BJ (cell line): ENCODE measurements around the gene SH3GL3. TPM values are rescaled to one million over a fixed set of nuclear protein-coding genes. Genes with fewer than 3 reads are reported as not detected.

Experiments used
- CTCF ChIA-PET: fragments of 350-600 bp; formaldehyde crosslinking; extraction: SDS; loops from one replicate; lab custom pipeline; 2021; ENCODE audit warnings: antibody characterized with exemption, inconsistent platforms; lab: Yijun Ruan, JAX
- POLR2A ChIA-PET: fragments of 300-600 bp; sonication (Branson Sonifier 250); formaldehyde crosslinking; extraction: SDS; loops from one replicate; lab custom pipeline; 2021; ENCODE audit warnings: antibody characterized with exemption; lab: Charles Lee
- DNase-seq: peaks from one replicate; pipeline ENCODE4 v3.0.0-alpha.2; 2011; ENCODE audit warnings: low read depth
- H3K27me3 ChIP-seq: 2 replicates; pipeline ENCODE4 v1.6.0; 2011; ENCODE audit warnings: low read length; ENCODE audit not compliant: control insufficient read depth, insufficient read depth
- H3K36me3 ChIP-seq: 2 replicates; pipeline ENCODE4 v1.5.1; 2011; ENCODE audit warnings: low read length; ENCODE audit not compliant: control insufficient read depth, insufficient read depth
- H3K4me3 ChIP-seq: 2 replicates; pipeline ENCODE4 v1.5.1; 2011; ENCODE audit warnings: low read depth, mild to moderate bottlenecking, control low read depth, low read length
- polyA plus RNA-seq: library from polyadenylated mRNA; depleted of rRNA; stranded (reverse); fragments of >200 nt; gene quantifications from 2 replicates; pipeline ENCODE4 v1.2.3, GENCODE V29; 2011
- TF ChIP-seq, protein P1 (sequence below): IDR thresholded peaks from 2 replicates; pipeline ENCODE4 v1.5.1; 2011; ENCODE audit warnings: low read depth, mild to moderate bottlenecking, control low read depth, inconsistent platforms, low read length, moderate library complexity; ENCODE audit not compliant: insufficient read depth

SH3GL3 gene
- polyA plus RNA-seq, 1 experiment, result not detected

DNA sequence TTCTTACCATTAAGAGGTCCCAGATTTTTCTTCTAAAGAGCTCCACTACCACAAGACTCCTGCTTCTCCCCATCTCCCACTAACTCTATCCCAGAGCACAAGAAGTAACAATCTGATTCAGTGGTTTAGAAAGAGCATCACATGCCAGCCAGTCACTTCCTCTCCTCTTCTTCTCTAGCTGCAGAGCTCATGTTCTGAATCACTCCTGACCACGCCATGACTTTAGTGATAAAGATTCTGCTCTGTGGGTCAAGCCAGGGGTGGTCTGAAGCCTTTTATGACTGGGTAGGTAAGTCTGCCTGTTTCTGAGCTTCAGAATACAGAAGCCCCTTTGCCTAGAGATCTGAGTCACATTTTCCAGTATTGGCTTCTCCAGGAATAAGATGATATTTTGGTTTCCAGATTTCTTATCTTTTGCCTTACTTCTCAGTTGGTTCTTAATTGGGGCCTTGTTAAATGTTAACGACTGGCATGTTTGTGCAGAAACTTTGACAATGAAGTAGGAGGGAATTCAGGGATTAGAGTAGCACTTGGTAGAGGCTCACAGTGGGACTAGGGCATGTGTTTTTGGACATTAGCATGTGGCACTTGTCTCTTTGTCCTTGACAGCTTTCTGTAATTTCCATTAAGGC lies 179.1 kb downstream of the SH3GL3 start:
- no peak overlapping the region for H3K4me3 ChIP-seq
- TF ChIP-seq, protein P1, sequence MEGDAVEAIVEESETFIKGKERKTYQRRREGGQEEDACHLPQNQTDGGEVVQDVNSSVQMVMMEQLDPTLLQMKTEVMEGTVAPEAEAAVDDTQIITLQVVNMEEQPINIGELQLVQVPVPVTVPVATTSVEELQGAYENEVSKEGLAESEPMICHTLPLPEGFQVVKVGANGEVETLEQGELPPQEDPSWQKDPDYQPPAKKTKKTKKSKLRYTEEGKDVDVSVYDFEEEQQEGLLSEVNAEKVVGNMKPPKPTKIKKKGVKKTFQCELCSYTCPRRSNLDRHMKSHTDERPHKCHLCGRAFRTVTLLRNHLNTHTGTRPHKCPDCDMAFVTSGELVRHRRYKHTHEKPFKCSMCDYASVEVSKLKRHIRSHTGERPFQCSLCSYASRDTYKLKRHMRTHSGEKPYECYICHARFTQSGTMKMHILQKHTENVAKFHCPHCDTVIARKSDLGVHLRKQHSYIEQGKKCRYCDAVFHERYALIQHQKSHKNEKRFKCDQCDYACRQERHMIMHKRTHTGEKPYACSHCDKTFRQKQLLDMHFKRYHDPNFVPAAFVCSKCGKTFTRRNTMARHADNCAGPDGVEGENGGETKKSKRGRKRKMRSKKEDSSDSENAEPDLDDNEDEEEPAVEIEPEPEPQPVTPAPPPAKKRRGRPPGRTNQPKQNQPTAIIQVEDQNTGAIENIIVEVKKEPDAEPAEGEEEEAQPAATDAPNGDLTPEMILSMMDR, result no peak
- CTCF ChIA-PET, result no interaction called here
- POLR2A ChIA-PET, result no interaction called here
- no peaks in the 10 kb centered on the region for H3K36me3 ChIP-seq
- no peaks in the 10 kb centered on the region for H3K27me3 ChIP-seq
- DNase-seq, result no peak

DNA sequence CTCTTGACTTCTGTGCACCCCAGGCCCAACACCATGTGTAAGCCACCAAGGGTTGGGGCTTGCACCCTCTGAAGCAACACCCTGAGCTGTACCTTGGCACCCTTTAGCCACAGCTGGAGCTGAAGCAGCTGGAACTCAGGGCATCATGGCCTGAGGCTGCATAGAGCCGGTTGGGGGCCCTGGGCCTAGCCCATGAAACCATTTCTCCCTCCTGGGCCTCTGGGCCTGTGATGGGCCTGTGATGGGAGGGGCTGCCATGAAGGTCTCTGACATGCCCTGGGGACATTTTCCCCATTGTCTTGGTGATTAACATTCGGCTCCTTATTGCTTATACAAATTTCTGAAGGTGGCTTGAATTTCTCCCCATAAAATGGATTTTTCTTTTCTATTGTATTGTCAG lies 184.4 kb downstream of the SH3GL3 start:
- Histone ChIP-seq H3K4me3 (no peak overlapping the region), H3K36me3 (no peaks in the 10 kb centered on the region), H3K27me3 (no peaks in the 10 kb centered on the region)
- POLR2A ChIA-PET, result no interaction called here
- TF ChIP-seq, protein P1, result no peak
- CTCF ChIA-PET, result no interaction called here
- no peak for DNase-seq

DNA sequence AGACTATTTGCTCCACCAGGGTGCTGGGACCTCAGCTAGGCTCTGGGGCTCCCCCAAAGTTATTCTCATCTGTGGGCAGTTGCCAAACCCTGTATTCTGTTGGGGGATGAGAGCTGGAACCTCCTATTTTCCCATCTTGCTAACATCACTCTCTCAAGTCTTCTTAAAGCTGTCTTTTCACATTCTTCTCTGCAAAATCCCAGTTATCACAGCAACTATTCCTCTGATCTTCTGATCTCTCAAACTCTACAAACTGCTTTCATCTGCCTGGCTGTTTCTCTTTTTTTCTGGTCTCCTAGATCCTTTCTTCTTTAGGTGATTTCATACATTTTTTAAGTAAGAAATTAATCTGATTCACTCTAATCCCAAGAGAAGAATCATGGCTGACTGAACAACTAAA lies 196.1 kb downstream of the SH3GL3 start:
- no peaks in the 10 kb centered on the region for H3K36me3 ChIP-seq
- no peak for DNase-seq
- CTCF ChIA-PET, result no interaction called here
- H3K27me3 ChIP-seq, result no peaks in the 10 kb centered on the region
- POLR2A ChIA-PET, result no interaction called here
- TF ChIP-seq, protein P1, result no peak
- no peak overlapping the region for H3K4me3 ChIP-seq

- ChIA-PET CTCF (no interaction called here), POLR2A (no interaction called here)
- DNase-seq, result no peak
- Histone ChIP-seq H3K4me3 (no peak overlapping the region), H3K27me3 (no peaks in the 10 kb centered on the region), H3K36me3 (no peaks in the 10 kb centered on the region)
- TF ChIP-seq, protein P1, result no peak
Measured at GRCh38 chr15:83644439-83644838, 197.3 kb downstream of the SH3GL3 start.

GRCh38 chr15:83650831-83651230 lies 203.7 kb downstream of the SH3GL3 start:
- POLR2A ChIA-PET, result no interaction called here
- Histone ChIP-seq H3K4me3 (no peak overlapping the region), H3K27me3 (0 out of 2 replicates have a peak, but pooled peaks cover 1% of the 10 kb centered on the region), H3K36me3 (no peaks in the 10 kb centered on the region)
- CTCF ChIA-PET, result no interaction called here
- TF ChIP-seq, protein P1, result no peak
- no peak for DNase-seq
